Measurements from ENCODE around the gene RGS10.

Gene RGS10

GRCh38 chr10:119496273-119496672 lies 46.2 kb downstream of the RGS10 start:
- no peak for DNase-seq (ENCODE audit: low spot score)

GRCh38 chr10:119495545-119495944 lies 47.0 kb downstream of the RGS10 start:
- no peak for DNase-seq (ENCODE audit: low spot score)

DNA sequence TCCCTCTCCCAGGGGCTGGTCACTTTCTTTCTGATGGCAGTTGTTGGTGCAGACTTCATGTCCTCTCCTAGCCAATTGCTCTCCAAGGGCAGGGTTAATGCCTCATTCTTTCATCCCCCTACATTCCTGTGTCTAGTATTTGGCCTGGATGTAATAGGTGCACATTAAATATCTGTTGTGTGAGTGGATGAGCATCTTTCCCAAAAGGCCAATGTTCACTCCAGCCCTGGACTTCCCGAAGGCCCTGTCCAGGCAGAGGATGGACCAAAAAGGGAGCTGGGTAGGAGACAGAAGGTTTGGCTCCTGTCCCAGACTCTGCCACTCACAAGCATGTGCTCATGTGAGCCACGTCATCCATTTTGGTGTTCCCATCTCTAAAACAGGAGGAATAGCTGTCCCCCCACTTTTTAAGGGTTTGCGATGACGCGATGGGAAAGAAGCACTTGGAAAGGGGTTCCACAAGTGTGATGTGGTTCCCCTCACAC lies 47.5 kb downstream of the RGS10 start:
- no peak for DNase-seq (ENCODE audit: low spot score)

- no peak for DNase-seq (ENCODE audit: low spot score)
Observed at GRCh38 chr10:119494236-119495020, 48.1 kb downstream of the RGS10 start.

- no peak for DNase-seq (ENCODE audit: low spot score)
Observed at GRCh38 chr10:119493155-119493554, 49.4 kb downstream of the RGS10 start.

DNA sequence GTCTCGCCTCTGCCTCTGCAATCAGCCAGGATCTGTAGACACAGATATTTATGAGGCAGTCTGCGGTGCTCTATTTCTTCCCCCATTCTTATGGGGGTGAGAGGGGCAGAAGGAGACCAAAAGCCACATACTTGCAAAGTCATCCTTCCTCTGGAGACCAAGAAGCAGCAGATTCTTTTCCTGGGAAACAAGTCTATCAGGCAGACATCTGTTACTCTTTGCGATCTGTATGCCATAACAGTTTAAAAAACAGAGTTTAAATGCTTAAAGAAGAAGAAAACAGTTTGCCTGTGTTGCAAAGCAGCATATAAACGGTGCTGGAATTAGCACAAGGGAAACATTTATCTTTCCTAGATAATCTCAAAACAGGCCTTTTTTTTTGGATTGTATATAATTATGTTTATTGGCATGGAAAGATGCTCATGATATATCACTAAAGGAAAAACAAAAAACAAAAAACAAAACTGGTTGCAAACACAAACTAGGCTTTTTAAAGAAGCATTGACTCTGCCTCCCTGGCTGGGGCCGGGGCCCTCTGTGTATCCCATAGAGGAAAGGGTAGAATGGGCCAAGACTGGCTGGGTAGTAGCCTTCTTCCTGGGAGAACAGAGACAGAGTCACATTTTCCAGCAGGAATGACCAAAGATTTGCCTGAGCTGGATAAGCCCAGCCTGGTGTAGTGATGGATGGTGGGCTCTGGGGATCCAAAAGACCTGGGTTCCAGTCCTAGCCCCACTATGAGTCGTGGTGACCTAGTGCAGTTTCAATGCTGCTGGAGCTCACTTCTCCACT lies 50.4 kb downstream of the RGS10 start:
- DNase-seq (ENCODE audit: low spot score) = no peak

GRCh38 chr10:119489991-119490326 lies 52.6 kb downstream of the RGS10 start:
- no peak for DNase-seq (ENCODE audit: low spot score)

DNA sequence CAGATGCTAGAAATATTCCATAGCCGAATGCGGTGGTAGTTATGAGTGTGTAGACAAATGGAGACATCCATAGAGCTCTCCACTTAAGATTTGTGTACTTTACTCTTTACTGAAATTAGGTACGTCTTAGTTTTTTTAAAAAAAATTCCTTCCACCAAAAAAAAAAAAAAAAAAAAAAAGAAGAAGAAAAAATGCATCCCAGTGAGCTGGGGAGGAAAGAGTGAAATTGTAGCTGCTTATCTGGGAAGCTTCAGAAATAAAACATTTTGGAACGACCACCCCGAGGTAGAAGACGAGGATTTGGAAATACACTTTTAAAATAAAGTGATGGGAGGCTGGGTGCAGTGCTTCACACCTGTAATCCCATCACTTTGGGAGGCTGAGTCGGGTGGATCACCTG lies 53.8 kb downstream of the RGS10 start:
- DNase-seq (ENCODE audit: low spot score) = no peak

GRCh38 chr10:119483839-119484238 lies 58.7 kb downstream of the RGS10 start:
- DNase-seq (ENCODE audit: low spot score) = no peak

DNA sequence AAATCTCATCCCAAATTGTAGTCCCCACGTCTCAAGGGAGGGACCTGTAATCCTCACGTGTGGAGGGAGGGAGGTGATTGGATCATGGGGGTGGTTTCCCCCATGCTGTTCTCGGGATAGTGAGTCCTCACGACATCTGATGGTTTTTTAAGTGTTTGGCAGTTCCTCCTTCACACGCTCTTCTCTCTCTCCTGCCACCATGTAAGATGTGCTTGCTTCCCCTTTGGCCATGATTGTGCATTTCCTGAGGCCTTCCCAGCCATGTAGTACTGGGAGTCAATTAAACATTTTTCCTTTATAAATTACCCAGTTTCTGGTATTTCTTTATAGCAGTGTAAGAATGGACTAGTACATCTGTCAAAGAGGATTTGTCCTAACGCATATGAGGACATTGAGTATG lies 59.5 kb downstream of the RGS10 start:
- no peak for DNase-seq (ENCODE audit: low spot score)

DNA sequence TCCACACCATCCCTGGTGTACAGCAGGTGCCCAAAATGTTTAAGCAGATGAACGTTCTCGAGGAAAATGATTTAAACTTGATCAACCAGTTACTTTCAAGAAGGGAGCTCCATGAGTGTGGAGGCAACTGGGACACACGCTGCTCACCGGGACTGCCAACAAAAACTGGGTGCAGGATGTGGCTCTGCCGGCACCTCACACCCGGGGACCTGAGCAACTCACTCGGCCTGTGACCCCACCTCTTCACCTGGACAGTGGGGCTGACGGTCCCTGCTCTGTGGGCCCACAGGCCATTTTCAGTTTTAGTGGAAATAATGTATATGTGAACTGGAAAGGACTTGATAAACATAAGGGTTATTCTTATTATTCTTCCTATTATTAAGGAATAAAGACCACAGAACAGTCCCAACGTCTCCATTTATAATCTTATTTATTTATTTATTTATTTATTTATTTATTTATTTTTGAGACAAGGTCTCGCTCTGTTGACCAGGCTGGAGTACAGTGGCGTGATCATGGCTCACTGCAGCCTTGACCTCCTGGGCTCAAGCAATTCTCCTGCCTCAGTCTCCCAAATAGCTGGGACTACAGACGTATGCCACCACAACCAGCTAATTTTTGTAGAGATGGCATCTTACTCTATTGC lies 60.6 kb downstream of the RGS10 start:
- DNase-seq (ENCODE audit: low spot score) = no peak

GRCh38 chr10:119480667-119481066 lies 61.9 kb downstream of the RGS10 start:
- no peak for DNase-seq (ENCODE audit: low spot score)

DNA sequence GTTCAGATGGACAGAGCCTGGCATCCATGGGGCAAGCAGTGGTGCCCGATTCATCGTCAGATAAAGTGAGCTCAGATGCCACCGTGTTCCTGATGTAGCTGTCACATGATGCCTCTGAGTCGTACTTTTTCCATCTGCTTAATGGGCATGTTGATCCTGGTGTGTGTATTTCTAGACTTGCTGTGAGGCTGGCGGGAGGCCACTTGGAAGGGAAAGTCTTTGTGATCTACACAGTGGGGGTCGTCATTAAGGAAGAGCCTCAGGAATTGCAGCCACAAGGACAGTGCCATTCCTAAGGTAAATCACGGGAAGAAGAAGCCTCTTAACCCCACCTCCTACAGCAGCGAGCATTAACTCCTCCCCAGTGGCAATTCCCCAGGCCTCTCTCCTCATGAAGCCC lies 63.0 kb downstream of the RGS10 start:
- peak; percentile 59 for DNase-seq (ENCODE audit: low spot score)

DNA sequence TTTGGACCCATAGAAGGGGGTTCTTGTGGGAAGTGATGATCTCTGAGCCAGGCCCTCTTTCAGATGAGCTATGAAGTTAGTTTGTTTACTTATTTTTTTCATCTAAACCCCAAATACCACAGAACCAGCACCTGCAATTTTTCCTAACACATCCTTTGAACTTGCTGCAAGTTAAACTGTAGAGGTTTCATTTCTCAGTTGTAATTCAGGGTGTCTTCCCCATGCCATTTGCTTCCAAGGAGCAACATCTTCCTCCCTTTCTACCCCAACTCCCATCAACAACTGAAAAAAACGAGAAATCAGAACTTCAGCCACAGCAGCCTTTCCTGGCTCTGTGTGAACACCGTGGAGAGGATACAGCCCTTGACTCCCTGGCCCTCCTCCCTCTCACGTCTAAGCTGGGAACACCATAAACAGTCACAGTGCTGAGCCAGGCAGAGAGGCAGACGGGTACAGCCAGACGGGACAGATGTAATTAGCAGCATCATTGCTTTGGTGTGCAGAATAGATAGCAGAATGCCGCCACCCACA lies 63.6 kb downstream of the RGS10 start:
- no peak for DNase-seq (ENCODE audit: low spot score)

- DNase-seq (ENCODE audit: low spot score) = no peak
Observed at GRCh38 chr10:119478111-119478802, 64.3 kb downstream of the RGS10 start.

DNA sequence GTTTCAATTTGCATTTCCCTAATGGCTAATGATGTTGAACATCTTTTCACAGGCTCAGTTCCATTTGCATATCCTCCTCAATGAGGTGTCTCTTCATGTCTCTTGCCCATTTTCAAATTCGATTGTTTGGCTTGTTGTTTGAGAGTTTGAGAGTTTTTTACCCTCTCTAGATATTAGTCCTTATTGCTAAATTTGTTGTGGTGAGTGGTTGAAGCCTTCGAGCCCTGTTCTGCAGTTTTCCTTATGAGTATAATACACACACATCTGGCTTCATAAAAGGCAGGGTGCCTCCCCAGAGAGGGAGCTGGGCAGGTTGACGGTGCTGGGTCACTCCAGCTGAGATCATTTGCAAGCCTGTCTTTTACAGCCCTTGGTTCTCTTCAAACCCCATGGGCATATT lies 65.1 kb downstream of the RGS10 start:
- no peak for DNase-seq (ENCODE audit: low spot score)

DNA sequence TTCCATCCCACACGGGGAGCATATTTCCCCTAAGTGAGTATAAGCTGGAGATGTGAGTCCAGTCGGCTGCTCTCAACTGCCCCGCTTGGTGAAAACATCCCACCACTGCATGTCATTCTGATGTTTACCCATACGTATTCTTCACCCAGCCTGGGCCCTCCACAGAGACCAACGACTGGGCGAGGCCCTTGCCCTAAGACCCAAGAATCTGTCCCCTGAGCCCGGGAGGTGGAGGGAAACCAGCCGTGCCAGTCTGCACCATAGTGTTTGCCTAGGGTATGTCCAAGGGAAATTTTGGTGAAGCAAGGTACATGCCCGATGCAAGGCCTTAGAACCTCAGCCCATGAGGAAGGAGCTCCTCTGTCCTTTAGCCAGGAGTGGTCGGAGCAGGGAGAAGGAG lies 67.9 kb downstream of the RGS10 start:
- no peak for DNase-seq (ENCODE audit: low spot score)

- no peak for DNase-seq (ENCODE audit: low spot score)
Observed at GRCh38 chr10:119473771-119474170, 68.7 kb downstream of the RGS10 start.

DNA sequence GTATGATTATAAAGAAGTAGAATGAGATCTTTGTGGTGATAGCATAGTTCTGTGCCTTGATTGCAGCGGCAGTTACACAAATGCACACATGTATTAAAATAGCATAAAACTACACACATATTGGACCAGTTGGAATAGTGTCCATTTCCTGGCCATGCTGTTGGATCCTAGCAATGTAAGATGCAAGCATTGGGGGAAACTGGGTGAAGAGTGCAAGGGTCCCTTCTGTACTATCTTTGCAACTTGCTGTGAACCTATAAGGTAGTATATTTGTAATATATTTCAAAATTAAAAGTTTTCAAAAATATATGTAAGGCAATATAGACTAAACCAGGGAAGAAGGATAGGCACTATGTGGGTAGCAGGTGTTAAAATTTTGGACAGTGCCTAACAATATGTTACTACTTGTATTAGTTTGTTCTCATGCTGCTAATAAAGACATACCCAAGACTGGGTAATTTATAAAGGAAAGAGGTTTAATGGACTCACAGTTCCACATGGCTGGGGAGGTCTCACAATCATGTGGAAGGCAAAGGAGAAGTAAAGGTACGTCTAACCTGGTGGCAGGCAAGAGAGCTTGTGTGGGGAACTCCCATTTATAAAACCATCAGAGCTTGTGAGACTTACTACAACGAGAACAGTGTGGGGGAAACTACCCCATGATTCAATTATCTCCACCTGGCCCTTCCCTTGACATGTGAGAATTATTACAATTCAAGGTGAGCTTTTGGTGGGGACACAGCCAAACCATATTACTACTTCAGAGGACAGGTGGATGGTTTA lies 71.4 kb downstream of the RGS10 start:
- DNase-seq (ENCODE audit: low spot score) = no peak

GRCh38 chr10:119469846-119470245 lies 72.7 kb downstream of the RGS10 start:
- DNase-seq (ENCODE audit: low spot score) = no peak

GRCh38 chr10:119469325-119469707 lies 73.2 kb downstream of the RGS10 start:
- DNase-seq (ENCODE audit: low spot score) = no peak
